GM19328 (cell line): Measurements from ENCODE around the gene ZNF280B.

ENCODE experiments used
- ATAC-seq: cut with Tn5 transposase; IDR thresholded peaks from one replicate; pipeline ENCODE4 v1.9.1; 2021; ENCODE audit warnings: mild to moderate bottlenecking, moderate library complexity; ENCODE audit not compliant: unreplicated experiment

The ZNF280B gene, protein sequence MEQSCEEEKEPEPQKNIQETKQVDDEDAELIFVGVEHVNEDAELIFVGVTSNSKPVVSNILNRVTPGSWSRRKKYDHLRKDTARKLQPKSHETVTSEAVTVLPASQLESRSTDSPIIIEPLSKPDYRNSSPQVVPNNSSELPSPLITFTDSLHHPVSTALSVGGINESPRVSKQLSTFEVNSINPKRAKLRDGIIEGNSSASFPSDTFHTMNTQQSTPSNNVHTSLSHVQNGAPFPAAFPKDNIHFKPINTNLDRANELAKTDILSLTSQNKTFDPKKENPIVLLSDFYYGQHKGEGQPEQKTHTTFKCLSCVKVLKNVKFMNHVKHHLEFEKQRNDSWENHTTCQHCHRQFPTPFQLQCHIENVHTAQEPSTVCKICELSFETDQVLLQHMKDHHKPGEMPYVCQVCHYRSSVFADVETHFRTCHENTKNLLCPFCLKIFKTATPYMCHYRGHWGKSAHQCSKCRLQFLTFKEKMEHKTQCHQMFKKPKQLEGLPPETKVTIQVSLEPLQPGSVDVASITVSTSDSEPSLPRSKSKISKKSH

DNA sequence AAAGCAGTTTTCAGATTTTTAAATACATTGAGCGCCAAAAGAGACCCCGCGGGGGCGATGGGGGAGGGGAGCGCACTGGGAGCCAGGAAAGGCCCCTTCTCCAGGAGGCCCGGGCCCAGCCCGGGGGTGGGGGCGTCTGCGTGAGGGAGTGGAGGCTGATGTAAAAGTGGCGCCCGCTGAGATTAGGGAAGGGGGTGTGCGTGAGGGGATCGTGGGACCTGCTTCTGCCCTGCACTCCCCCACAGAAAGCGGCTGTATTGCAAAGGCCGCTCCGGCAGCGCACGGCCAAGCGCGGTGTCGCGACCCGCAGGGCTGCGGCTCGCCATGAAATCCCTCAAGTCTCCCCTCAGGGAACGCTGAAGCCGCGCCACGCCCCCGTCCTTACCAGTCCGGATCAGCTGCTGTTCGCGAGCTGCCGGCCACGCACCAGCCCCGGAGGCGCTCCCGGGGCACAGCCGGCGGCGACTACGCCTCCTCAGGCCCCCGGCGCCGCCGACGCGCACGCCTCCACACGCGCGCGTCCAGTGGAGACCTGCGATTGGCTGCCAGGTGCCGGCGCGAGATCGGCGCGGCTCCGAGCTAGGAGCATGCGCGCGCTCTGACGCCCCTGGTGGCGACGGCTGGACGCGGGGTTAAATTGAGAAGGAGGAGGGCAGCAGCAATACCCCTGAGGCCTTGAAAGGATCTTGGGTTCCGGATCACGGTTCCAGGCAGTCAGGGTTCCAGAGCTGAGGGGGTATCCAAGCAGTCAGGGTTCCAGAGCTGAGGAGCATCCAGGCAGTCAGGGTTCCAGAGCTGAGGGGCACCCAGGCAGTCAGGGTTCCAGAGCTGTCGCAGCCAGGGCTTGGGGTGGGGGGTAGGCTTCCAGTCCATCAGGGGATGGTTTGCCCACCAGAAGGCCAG lies at the start of gene ZNF280B:
TSS of gene ZNF280B (minus strand) at position 469 of the 903 bp plus-strand sequence. CDS start 19,344 bp downstream, outside the sequence.
- ATAC-seq = peak; percentile 83

DNA sequence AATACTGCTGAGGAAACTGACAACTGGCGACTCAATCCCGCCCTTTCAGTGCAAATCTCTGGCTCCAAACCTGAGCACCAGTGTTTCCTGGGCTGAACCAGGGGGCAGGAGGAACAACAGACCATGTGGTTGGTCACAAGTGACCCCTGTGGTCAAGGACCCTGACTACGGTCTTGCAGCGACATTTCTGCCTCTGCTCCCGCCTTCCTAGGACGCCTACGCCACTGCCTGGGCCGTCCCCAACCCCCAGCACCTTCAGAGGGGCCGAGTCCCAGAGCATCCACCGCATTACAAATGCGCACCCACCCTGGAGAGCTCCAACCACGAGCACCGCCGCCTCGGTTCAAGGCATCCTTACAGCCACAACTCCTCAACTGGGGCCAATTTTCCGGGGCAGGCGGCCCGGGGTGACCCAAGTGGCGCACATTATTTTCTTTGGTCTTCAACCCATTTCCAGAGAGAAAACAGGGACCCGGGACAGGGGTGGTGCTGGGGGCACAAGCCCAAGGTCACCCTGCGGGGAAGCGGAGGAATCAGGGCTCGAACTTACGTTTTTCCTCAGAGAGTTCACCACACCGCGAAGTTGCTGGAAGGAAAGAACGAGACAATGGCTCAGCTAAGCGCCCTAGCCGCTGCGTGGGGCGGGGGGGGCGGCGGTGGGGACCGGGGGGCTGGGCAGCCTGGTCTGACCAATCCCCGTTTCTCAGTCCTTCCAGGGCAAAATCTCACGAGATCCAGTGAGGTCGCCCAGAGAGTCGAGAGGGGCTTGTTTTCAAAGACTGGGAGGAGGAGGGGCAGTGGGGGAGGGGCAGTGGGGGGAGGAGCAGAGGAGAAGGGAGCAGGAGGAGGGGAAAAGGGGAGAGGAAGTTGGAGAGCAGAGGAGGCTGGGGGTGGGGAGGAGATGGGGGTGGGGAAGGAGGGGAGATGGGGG lies 48.7 kb upstream of the ZNF280B start:
- ATAC-seq = no peak

DNA sequence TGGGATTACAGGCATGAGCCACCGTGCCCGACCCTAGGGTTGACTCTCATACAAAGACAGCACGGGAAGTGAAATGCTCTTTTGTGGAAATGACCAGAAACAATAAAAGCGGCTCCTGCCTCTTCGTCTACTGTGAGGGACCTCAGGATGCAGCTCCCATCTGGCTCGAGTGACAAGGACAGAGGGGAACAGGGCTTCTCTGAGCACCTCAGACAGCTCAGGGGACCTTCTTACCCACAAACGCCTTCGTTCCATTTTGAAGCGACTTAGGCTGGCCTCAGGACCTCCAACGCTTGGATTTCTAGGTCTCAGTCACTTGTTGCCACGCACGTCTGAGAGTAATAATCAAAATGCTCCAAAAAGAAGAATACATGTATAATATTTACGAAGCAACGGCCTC lies 48.0 kb upstream of the ZNF280B start:
- no peak for ATAC-seq

DNA sequence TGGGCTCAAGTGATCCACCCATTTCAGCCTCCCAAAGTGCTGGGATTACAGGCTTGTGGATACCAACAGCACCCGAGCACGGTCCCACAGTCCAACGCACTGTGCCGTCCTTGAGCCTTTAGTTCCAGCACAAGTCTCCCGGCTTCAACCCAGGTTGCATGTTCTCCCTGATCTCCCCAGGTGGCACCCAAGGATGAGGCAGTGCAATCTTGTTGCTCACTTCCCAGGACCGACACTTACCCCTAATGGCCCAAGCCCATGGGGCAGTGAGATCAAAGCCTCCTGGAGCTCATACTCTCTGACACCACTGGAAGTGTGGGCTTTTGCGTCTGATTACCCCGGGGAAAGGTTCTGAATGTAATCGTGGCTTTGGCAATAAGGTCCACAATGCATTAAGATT lies 47.1 kb upstream of the ZNF280B start:
- ATAC-seq = no peak

DNA sequence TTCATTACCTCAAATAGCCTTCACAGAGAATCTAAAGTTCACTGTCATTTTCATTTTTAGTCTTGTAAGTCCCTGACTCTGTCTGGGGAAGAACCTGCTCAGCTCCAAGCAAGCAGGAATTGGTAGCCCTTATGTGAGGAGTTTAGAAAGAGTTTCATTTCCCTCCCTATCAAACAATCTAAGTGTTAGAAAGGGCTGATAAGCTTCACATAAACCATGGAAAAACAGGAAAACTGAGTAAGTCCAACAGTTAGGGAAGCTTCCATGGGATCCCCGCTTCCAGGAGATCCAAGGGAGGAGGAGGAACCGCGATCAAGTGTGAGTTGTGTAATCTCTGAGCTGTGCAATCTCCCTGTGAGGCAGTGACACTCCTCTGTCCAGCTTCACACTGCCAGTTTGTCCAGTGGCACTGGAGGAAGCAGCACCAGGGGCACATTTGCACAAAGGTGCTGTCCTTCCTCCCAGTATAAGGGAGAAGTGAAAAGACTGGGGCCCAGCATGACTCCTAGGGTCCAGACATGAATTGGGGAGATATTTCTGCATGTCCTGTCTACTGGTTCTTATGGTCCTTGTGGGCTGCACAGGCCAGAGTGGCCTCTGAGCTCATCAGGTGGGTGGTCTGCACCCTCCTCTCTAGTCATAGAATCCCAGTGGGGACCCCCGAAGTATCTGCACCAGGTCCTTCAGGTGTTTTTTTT lies 46.2 kb upstream of the ZNF280B start:
- ATAC-seq = no peak

DNA sequence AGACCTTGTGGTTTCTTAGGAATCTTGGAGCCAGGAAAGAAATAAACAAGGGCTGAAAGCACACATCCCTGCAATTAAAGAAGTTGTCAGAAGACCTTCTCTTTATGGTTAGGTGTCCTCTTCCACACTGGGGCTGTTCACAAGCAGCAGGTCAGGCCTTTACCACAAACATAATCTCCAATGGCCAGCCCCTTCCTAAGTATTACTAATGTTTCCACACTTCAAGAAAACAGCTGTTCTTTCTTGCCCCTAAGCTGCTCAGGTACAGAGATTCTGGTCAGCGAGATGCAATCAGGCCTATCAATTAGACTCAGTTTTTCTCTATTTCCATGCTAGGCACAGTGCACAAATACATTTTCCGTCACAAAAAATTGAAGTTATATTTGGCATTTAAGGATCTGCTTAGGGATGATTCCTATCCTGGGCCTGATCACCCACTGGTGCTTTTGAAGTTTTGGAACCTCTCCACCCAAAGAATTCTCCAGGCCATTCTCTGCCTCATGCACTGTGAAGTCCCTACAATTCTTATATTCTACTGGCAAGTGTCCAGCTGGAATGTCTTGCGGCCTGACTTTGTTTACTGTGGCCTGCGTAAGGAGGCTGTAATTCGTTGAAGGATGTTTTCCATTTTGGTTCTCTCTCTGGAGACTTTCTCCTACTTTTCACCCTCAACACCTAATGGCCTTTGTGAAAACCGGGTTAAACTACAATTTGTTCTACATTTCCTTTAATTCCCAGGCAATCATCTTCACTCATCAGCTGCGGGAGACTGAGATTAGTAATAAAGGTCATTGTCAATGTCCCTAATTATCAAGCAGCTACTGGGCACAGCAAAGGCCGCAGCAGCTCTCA lies 45.4 kb upstream of the ZNF280B start:
- no peak for ATAC-seq

DNA sequence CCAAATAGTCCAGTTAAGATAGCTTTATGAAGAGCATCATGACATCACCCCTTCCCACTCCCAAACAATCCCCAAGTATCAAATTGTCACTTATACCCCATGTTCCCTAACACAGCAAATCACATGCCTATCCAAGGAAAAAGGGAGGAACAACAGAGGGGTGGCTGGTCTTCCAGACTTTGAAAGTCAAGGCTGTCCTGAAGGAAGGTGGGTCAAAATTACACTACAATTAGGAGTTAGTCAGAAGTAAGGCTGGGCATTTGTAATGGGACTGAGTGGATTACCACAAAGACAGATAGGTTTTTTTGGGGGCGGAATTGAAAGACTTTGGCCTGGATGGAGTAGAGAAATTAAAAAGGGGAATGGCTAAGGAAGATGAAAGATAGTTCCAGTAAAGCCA lies 44.6 kb upstream of the ZNF280B start:
- ATAC-seq = no peak

DNA sequence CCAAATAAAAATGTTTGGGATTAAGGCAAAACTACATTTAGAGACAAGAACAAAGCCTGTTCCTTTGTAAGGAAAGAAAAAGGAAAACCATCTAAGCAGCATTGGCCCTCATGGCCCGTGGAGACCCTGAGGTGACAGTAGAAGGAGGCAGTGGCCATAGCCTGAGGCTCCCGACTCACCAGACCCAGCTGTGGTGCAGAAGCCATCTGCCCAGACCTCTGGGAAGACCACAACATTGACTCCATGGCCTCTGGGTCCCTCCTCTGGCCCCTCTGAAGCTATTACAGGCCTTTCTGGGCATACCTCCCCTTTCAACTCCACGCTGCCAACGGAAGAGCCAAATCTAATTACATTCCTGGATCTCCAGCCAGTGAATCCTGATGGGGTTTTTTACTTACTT lies 44.1 kb upstream of the ZNF280B start:
- no peak for ATAC-seq

DNA sequence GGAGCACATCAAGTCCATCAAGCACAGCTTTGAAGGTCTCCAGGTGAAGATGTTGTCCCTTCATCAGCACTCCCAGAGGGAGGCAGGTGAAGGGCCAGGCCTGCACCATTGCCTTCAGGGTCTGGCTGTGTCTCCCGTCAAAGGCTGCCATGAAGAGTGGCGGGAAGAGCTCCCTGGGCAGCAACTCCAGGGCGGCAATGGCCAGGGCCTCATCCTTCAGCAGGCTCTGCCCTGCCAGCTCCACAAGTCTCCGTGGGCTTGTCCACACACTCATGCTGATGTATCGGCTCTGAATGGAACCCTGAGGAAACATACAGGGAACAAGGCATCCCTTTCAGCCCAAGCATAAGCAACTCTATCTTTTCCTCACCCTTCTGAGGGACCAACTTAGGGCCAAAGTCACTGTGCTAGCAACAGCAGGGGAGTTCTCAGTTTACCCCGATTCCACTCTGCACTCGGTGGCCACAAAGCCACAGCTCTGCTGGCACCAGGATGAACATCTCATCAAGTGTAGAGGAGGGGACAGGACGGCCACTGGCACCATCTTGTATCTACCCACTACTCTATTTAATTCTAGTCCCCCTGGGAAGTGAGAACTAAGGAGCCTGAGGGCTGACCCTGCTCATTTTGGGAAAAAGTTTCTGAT lies 42.4 kb upstream of the ZNF280B start:
- no peak for ATAC-seq

DNA sequence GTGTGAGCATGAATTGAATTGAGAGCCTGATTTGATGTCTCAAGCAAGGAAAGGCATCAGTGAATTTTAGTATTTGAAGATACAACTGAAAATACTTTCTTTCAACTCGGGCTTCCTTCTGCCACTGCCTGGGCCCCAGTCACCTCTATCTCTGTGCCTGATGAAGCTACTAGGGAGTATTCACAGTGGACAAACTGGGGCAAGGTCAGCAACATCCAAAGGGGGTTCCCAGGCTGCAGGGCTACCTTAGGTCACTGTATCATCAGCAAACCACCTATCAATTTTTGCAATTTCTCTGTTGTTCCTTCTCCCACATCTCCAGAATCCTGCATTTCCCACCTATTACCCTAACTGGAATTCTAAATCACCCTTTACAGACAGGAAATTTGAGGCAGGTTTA lies 40.4 kb upstream of the ZNF280B start:
- no peak for ATAC-seq

DNA sequence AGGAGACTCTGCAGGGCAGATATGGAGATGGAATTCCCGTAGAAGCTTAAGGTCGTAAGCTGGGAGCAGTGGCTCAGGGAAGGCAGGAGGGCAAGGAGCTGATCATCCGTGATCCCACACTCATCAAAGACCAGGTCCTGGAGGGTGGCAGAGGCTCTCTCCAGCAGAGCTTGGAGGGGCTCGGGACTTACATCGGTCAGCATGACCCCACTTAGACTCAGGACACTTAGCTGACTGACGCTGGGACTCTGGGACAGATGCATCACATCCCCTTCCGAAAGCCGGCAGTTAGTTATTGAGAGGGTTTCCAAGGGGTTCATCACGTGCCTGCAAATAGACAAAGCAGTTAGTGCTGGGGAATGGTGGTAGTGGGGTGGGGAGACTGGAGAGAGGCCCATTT lies 39.8 kb upstream of the ZNF280B start:
- ATAC-seq = no peak

DNA sequence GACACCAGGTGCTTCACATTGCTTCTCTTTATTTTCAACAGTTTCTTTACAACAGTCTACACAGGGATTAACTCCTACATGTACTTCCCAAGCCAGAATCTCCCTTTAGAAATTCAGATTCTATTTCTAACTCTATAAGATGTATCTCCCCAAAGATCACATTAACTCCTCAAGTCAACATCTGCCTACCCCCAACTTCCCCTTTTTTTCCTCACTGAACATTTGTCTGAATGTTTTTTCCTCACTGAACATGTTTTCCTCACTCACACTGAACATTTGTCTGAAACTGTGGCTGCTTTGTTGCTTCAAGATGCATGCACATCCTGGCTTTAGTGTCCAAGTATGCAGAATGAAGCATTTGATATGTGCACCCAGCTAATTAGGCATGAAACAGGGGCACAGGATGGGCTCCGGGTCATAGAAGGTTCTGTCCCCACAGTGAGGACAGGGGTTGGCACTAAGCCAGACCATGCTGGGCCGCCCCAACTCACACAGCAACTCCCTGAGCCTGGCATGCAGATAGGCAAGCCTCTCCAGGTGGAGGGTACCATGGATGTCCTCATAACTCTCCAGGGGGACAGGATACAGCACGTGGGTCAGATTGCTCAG lies 39.3 kb upstream of the ZNF280B start:
- no peak for ATAC-seq

DNA sequence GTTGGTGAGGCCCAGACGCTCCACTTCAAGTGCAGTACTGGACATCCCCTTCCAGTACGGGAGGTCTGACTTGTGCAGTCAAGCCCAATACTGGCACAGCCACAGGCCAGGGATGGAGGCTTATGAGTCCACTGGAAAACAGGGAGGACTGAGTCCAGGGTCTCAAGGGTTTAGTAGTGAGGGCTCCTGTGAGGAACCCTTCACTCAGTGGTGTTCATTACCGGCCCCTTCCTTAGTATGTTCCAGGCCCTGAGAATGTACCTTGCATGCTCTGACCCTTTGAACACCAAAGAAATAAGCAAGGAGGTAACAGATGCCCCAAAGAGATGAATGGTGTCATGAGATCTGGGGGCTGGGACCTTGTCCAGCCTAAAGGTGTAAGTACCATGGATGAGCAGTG lies 38.7 kb upstream of the ZNF280B start:
- ATAC-seq = no peak

DNA sequence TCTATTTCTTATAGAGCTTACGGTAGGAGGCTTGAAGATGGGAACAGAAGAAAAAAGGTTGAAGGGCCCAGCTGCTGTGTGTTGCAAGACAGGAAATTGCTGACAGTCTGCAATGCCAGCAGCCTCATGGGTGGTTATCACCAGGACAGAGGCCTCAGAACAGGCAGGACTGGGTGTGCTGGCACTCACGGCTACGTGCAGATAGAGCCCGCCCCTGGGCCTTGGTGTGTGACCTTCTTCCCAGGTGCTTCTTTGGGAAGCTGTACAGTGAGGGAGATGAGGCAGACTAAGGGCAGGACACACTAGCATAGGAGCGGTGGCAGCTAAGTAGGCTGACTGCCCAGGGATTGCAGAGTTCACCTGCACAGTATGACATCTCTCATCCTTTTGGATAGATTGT lies 37.9 kb upstream of the ZNF280B start:
- ATAC-seq = no peak

DNA sequence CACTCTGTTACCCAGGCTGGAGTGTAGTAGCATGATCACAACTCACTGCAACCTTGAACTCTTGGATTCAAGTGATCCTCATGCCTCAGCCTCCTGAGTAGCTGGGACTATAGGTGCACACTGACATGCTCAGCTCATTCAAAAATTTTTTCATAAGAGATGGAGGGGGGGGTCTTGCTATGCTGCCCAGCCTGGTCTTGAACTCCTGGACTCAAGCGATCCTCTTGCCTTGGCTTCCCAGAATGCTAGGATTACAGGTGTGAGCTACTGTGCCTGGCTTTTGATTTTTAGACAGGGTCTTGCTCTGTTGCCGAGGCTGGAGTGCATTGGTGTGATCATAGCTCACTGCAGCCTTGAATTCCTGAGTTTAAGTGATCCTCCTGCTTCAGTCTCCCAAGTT lies 36.5 kb upstream of the ZNF280B start:
- no peak for ATAC-seq

DNA sequence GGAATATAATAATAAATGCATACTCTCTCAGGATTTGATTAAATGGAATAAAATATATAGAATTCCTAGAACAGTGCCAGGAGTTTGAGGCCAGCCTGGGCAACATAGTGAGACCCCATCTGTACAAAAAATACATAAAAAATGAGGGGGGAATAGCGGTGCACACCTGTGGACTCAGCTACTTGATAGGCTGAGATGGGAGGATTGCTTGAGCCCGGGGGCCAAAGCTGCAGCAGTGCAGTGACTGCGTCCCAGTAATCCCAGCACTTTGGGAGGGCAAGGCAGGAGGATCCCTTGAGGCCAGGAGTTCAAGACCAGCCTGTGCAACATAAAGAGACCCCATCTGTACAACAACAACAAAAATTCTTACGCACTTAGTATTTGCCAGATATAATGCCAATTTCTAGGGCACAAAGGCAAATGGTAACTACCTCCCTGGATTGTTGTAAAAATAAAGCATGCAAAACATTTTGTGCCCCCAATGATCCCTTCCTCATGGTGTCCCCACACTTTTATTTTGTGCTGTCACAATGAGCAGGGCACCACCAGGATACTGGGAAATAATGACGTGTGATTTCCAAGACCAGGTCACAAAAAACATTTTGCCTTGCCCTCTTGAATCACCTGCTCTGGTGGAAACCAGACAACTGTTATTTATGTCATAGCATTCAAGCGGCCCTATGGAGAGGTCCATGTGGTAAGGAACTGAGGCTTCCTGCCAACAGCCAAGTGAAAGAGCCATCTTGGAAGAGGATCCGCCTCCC lies 29.9 kb upstream of the ZNF280B start:
- ATAC-seq = no peak

DNA sequence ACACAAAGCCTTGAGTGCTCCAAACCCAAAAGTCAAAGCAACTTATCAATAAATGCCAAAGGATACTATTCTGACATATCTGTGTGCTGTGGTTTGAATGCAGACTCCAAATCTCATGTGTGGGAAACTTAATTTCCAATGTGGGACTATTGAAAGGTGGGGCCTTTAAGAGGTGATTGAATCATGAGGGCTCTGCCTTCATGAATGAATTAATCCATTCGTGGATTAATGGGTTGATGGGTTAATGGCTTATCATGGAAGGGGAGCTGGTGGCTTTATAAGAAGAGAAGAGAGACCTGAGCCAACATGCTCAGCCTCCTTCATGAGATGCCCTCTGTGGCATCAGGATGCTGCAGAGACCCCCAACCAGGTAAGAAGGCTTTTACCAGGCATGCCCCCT lies 28.4 kb upstream of the ZNF280B start:
- no peak for ATAC-seq
